ENCODE measurements around the gene CCL2.

Gene CCL2

DNA sequence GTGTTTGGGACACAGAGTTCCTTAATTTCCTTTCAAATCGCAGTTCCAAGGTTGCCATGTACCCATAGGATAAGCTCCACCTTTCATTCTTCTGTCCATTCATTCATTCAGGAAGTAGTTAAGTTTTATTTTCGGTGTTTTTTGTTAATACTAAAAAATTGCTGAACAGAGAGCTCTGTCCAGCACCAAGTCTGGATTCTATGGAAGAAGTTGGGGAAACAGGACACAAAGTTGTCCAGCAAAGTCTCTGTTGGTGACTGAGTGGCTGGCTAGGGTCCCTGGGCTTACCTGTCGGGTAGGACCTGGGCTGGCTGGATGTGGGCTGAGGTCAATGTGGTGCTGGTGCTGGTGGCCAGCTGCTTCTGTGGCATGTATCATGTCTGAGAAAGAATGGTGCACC is 17.6 kb upstream of the CCL2 start:
- no CpG with 5 or more reads among the region's 3 CpGs for WGBS, 2 donors (ENCODE audit: extremely low coverage in 2 of 2, insufficient read length in 2 of 2, insufficient replicate concordance in 1 of 2)

DNA sequence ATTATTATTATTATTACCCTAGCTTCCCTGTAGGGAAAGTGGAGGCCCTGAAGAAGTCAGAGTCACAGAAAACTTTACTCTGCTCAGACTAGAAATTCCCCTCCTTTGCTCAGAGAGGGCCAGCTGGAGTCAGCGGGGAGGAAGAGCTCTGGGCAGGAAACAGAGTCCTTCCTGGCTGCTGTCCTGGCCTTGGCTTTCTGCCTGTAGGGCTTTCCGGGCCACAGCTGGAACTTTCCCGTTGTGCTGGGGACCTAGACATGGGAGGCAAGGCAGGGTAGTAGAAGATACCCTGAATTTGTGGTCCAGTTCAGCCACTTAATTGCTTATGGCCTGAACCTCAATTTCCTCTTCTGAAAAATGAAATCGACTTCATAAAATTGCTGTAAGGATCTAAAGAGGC is 14.0 kb upstream of the CCL2 start:
- no CpG with 5 or more reads among the region's 4 CpGs for WGBS, 2 donors (ENCODE audit: extremely low coverage in 2 of 2, insufficient read length in 2 of 2, insufficient replicate concordance in 1 of 2)
- no peak overlapping the region for H2BK5ac ChIP-seq (ENCODE audit: low read length)

More for the DNA sequence above, 17.6 kb upstream of the CCL2 start:
- no peak overlapping the region for H2BK120ac ChIP-seq (ENCODE audit: low read depth, low read length)
- H3K4me1 ChIP-seq (ENCODE audit: control insufficient read depth in 2 of 2, insufficient read depth in 1 of 2, low read depth in 1 of 2, low read length in 2 of 2), result peaks cover 0 to 15% of the 10 kb centered on the region in 2 donors
- H3K9me3 ChIP-seq (replicated peaks in 1 of 2; ENCODE audit: control insufficient read depth in 2 of 2, insufficient read depth in 1 of 2, low read depth in 1 of 2, low read length in 2 of 2), result no peaks in the 10 kb centered on the region
- no peak for DNase-seq (ENCODE audit: low spot score)
- H3K27me3 ChIP-seq (ENCODE audit: control insufficient read depth in 3 of 3, insufficient read depth in 3 of 3, low read depth in 1 of 3, low read length in 3 of 3), result no peaks in the 10 kb centered on the region
- H4K91ac ChIP-seq (ENCODE audit: low read depth, low read length, poor library complexity), result no peak overlapping the region
- no peak overlapping the region for H3K23ac ChIP-seq (ENCODE audit: low read depth, low read length, poor library complexity)
- H3K79me1 ChIP-seq (ENCODE audit: low read depth, low read length), result no peaks in the 10 kb centered on the region
- no peak overlapping the region for H2AK5ac ChIP-seq (ENCODE audit: low read depth, low read length)
- no peaks in the 10 kb centered on the region for H3K36me3 ChIP-seq (replicated peaks in 1 of 2; ENCODE audit: control insufficient read depth in 2 of 2, insufficient read depth in 2 of 2, low read length in 2 of 2)
- H2BK5ac ChIP-seq (ENCODE audit: low read length), result no peak overlapping the region
- no peak overlapping the region for H2BK12ac ChIP-seq (ENCODE audit: low read length)
- no peak overlapping the region for H2AFZ ChIP-seq (ENCODE audit: low read length)
- no peak overlapping the region for H4K8ac ChIP-seq (ENCODE audit: low read depth, low read length)
- no peak overlapping the region for H3K4me3 ChIP-seq (ENCODE audit: low read length in 2 of 2)
- no peak overlapping the region for H3K27ac ChIP-seq (replicated peaks; ENCODE audit: low read length)
- H3K4ac ChIP-seq (ENCODE audit: low read length), result no peak overlapping the region
- H3K14ac ChIP-seq (ENCODE audit: low read length), result no peak overlapping the region
- H3K9ac ChIP-seq (ENCODE audit: low read depth, low read length, poor library complexity), result no peak overlapping the region
- no peak overlapping the region for H3K18ac ChIP-seq (ENCODE audit: low read length)
- no peak overlapping the region for H3K4me2 ChIP-seq (ENCODE audit: insufficient read depth, low read length, poor library complexity, severe bottlenecking)
- no peak overlapping the region for H2BK15ac ChIP-seq (ENCODE audit: low read length)

DNA sequence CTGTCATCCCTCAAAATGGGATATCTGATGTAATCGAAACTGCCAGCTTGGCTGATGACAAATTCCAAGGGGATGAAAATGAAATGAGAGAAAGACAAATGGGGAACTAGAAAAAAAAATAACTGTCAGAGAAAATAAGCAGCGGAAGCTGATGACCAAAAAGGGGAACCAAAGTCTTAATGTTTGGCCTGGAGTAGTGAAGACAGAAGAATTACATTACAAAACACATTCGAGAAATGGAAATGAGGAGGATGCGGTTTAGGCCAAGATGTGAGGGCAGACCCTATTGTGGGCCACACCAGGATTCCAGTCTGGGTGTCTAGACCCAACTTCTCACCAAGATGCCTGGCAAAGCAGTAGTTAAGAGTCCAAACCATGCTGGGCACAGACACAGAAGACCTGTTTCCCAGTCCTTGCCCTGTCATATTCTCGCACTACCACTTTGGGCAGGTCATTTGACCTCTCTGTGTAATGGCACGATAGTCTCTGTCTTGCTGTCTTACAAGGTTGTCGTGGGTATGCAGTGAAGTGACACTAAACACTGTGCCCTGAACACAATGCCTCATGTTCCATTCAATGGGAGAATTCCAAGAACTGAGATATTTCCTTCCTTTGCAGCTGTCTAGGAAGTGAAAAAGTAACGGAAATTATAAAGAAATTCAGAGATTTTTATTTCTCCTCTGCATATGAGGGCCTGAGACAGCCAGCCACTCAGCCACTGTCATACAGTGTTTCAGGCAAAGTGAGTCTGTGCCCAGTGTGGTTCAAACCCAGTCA is 12.3 kb upstream of the CCL2 start:
- Histone ChIP-seq H3K79me1 (ENCODE audit: low read depth, low read length) (no peaks in the 10 kb centered on the region), H3K36me3 (replicated peaks in 1 of 2; ENCODE audit: control insufficient read depth in 2 of 2, insufficient read depth in 2 of 2, low read length in 2 of 2) (no peaks in the 10 kb centered on the region), H3K4me3 (ENCODE audit: low read length in 2 of 2) (no peak overlapping the region), H4K8ac (ENCODE audit: low read depth, low read length) (no peak overlapping the region), H3K4me2 (ENCODE audit: insufficient read depth, low read length, poor library complexity, severe bottlenecking) (no peak overlapping the region), H3K27me3 (ENCODE audit: control insufficient read depth in 3 of 3, insufficient read depth in 3 of 3, low read depth in 1 of 3, low read length in 3 of 3) (no peaks in the 10 kb centered on the region), H4K91ac (ENCODE audit: low read depth, low read length, poor library complexity) (no peak overlapping the region), H3K4me1 (ENCODE audit: control insufficient read depth in 2 of 2, insufficient read depth in 1 of 2, low read depth in 1 of 2, low read length in 2 of 2) (peaks cover 0 to 5% of the 10 kb centered on the region in 2 donors), H2BK15ac (ENCODE audit: low read length) (no peak overlapping the region), H3K27ac (replicated peaks; ENCODE audit: low read length) (no peak overlapping the region), H2BK5ac (ENCODE audit: low read length) (no peak overlapping the region), H3K18ac (ENCODE audit: low read length) (no peak overlapping the region), H2BK12ac (ENCODE audit: low read length) (no peak overlapping the region), H2BK120ac (ENCODE audit: low read depth, low read length) (no peak overlapping the region), H3K9me3 (replicated peaks in 1 of 2; ENCODE audit: control insufficient read depth in 2 of 2, insufficient read depth in 1 of 2, low read depth in 1 of 2, low read length in 2 of 2) (no peaks in the 10 kb centered on the region), H2AK5ac (ENCODE audit: low read depth, low read length) (no peak overlapping the region), H3K4ac (ENCODE audit: low read length) (no peak overlapping the region), H3K23ac (ENCODE audit: low read depth, low read length, poor library complexity) (no peak overlapping the region), H2AFZ (ENCODE audit: low read length) (no peak overlapping the region), H3K14ac (ENCODE audit: low read length) (no peak overlapping the region), H3K9ac (ENCODE audit: low read depth, low read length, poor library complexity) (no peak overlapping the region)
- no peak for DNase-seq (ENCODE audit: low spot score)
- no CpG with 5 or more reads among the region's 8 CpGs for WGBS, 2 donors (ENCODE audit: extremely low coverage in 2 of 2, insufficient read length in 2 of 2, insufficient replicate concordance in 1 of 2)

More for the DNA sequence above, 14.0 kb upstream of the CCL2 start:
- no peak overlapping the region for H4K8ac ChIP-seq (ENCODE audit: low read depth, low read length)
- H3K9ac ChIP-seq (ENCODE audit: low read depth, low read length, poor library complexity), result no peak overlapping the region
- H3K4me2 ChIP-seq (ENCODE audit: insufficient read depth, low read length, poor library complexity, severe bottlenecking), result no peak overlapping the region
- no peak overlapping the region for H3K23ac ChIP-seq (ENCODE audit: low read depth, low read length, poor library complexity)
- H3K79me1 ChIP-seq (ENCODE audit: low read depth, low read length), result no peaks in the 10 kb centered on the region
- H3K4me3 ChIP-seq (ENCODE audit: low read length in 2 of 2), result no peak overlapping the region
- H3K18ac ChIP-seq (ENCODE audit: low read length), result no peak overlapping the region
- peaks cover 0 to 5% of the 10 kb centered on the region in 2 donors for H3K4me1 ChIP-seq (ENCODE audit: control insufficient read depth in 2 of 2, insufficient read depth in 1 of 2, low read depth in 1 of 2, low read length in 2 of 2)
- no peaks in the 10 kb centered on the region for H3K9me3 ChIP-seq (replicated peaks in 1 of 2; ENCODE audit: control insufficient read depth in 2 of 2, insufficient read depth in 1 of 2, low read depth in 1 of 2, low read length in 2 of 2)
- no peak overlapping the region for H2BK12ac ChIP-seq (ENCODE audit: low read length)
- no peak overlapping the region for H3K4ac ChIP-seq (ENCODE audit: low read length)
- DNase-seq (ENCODE audit: low spot score), result no peak
- H2AFZ ChIP-seq (ENCODE audit: low read length), result no peak overlapping the region
- no peaks in the 10 kb centered on the region for H3K36me3 ChIP-seq (replicated peaks in 1 of 2; ENCODE audit: control insufficient read depth in 2 of 2, insufficient read depth in 2 of 2, low read length in 2 of 2)
- H4K91ac ChIP-seq (ENCODE audit: low read depth, low read length, poor library complexity), result no peak overlapping the region
- no peak overlapping the region for H2BK120ac ChIP-seq (ENCODE audit: low read depth, low read length)
- H2BK15ac ChIP-seq (ENCODE audit: low read length), result no peak overlapping the region
- no peak overlapping the region for H3K27ac ChIP-seq (replicated peaks; ENCODE audit: low read length)
- no peak overlapping the region for H2AK5ac ChIP-seq (ENCODE audit: low read depth, low read length)
- H3K14ac ChIP-seq (ENCODE audit: low read length), result no peak overlapping the region
- H3K27me3 ChIP-seq (ENCODE audit: control insufficient read depth in 3 of 3, insufficient read depth in 3 of 3, low read depth in 1 of 3, low read length in 3 of 3), result no peaks in the 10 kb centered on the region

DNA sequence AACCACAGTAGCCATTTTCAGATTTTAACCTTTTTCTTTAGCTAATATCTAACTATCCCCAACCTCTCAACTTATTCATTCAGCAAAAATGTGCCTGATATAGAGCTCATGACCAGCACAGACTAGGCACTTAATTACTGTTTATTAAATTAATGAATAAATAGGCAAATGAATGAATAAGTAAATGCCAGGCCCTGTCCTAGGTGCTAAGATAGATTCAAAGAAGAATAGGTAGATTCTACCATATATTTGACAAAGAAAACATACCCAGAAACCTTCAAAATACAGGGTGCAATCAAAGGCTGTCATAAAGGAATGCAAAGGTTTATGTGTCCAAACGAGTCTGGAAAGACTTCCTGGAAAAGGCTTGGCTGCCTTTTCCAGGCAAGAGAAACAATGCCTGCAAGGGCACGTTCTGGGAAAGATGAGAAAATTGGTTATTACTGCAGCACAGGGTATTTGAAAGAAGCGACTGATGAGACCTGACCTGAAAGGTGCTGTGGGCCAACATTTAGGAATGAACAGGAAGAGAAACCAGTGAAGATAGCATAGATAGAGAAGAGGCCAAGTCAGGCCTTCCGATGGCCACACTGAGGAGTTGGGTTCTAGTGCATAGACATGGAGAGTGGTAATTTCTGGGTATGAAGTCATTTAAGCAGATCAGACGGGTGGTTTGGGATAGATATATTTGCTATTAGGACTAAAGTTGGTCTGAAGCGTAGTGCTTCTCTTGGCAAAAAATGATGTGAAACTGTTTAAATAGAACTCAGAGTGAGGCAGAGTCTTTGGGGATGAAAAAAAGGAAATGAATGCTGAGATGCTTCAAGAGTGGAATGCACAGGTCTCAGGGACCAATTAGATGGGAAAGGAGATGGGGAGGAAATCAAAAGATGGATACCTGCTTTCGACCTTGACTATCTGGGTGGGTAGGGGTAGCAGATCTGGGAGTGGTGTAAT is 11.4 kb upstream of the CCL2 start:
- Histone ChIP-seq H3K36me3 (replicated peaks in 1 of 2; ENCODE audit: control insufficient read depth in 2 of 2, insufficient read depth in 2 of 2, low read length in 2 of 2) (no peaks in the 10 kb centered on the region), H3K4me3 (ENCODE audit: low read length in 2 of 2) (no peak overlapping the region), H3K18ac (ENCODE audit: low read length) (no peak overlapping the region), H2BK15ac (ENCODE audit: low read length) (no peak overlapping the region), H2BK5ac (ENCODE audit: low read length) (no peak overlapping the region), H2AK5ac (ENCODE audit: low read depth, low read length) (no peak overlapping the region), H3K27ac (replicated peaks; ENCODE audit: low read length) (no peak overlapping the region), H3K27me3 (ENCODE audit: control insufficient read depth in 3 of 3, insufficient read depth in 3 of 3, low read depth in 1 of 3, low read length in 3 of 3) (no peaks in the 10 kb centered on the region), H3K4me2 (ENCODE audit: insufficient read depth, low read length, poor library complexity, severe bottlenecking) (no peak overlapping the region), H4K8ac (ENCODE audit: low read depth, low read length) (no peak overlapping the region), H3K14ac (ENCODE audit: low read length) (no peak overlapping the region), H3K9me3 (replicated peaks in 1 of 2; ENCODE audit: control insufficient read depth in 2 of 2, insufficient read depth in 1 of 2, low read depth in 1 of 2, low read length in 2 of 2) (no peaks in the 10 kb centered on the region), H3K23ac (ENCODE audit: low read depth, low read length, poor library complexity) (no peak overlapping the region), H2BK120ac (ENCODE audit: low read depth, low read length) (no peak overlapping the region), H3K4me1 (ENCODE audit: control insufficient read depth in 2 of 2, insufficient read depth in 1 of 2, low read depth in 1 of 2, low read length in 2 of 2) (peaks cover 0 to 3% of the 10 kb centered on the region in 2 donors), H3K9ac (ENCODE audit: low read depth, low read length, poor library complexity) (no peak overlapping the region), H2BK12ac (ENCODE audit: low read length) (no peak overlapping the region), H3K4ac (ENCODE audit: low read length) (no peak overlapping the region), H2AFZ (ENCODE audit: low read length) (no peak overlapping the region), H4K91ac (ENCODE audit: low read depth, low read length, poor library complexity) (no peak overlapping the region), H3K79me1 (ENCODE audit: low read depth, low read length) (no peaks in the 10 kb centered on the region)
- DNase-seq (ENCODE audit: low spot score), result no peak
- WGBS, 2 donors (ENCODE audit: extremely low coverage in 2 of 2, insufficient read length in 2 of 2, insufficient replicate concordance in 1 of 2), result no CpG with 5 or more reads among the region's 7 CpGs

Measured in neuronal stem cell (in vitro differentiated cells).